NCI-H1930 (cell line): Measurements from ENCODE around the gene LRRC23.

Experiments
- DNase-seq, 2 experiments: peaks; one replicate each; lab custom pipeline; 2025; lab: John Stamatoyannopoulos, UW

Gene LRRC23

GRCh38 chr12:6943722-6944380 is 39.2 kb downstream of the LRRC23 start, which contains the start of the genes C12orf57 and RNU7-1:
Gene C12orf57, plus strand, starts transcription at chr12:6944022. Its CDS starts 100 bp downstream, at chr12:6944122.
Gene RNU7-1, plus strand, starts transcription at chr12:6943816.
- peak; percentile 88 to 97 for DNase-seq

DNA sequence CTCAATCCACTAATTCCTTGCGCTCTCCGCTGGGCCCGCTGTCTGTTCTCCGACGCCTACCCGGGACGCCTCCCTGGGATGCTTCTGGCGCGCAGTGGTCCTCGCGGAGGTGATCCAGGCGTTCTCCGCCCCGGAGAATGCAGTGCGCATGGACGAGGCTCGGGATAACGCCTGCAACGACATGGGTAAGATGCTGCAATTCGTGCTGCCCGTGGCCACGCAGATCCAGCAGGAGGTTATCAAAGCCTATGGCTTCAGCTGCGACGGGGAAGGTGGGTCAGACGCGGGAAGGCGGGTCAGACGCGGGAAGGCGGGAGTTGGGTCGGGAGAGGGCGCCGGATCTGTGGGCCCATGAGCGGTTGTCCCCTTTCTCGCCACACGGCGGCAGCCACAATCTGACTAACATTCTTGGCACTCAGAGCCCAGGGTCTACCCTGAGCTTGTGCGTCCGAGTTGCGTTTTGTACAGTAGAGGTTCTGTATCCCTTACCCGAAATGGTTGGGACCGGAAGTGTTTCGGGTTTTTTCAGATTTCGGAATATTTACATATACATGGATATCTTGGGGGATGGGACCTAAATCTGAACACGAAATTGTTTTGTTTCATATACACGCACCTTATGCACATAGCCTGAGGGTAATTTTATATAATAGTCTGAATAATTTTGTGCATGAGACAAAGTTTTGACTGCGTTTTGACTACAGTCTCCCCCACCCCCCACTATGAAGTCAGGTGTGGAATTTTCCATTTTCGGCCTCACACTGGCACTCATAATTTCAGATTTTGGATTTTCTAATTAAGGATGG is 40.0 kb downstream of the LRRC23 start:
- peak; percentile 94 for DNase-seq

DNA sequence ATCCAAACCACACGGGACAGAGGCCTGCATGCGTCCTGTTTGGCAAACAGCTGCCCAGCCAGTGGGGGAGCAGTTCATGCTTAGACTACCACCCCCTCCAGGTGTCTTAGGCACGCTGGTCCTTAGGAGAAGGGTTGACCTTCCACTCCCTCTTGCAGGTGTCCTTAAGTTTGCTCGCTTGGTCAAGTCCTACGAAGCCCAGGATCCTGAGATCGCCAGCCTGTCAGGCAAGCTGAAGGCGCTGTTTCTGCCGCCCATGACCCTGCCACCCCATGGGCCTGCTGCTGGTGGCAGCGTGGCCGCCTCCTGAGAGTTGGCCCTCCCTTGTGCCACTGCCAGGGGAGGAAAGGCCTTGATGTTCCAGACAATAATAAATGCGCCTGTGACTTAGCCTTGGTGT is 41.0 kb downstream of the LRRC23 start:
- DNase-seq, result no peak

DNA sequence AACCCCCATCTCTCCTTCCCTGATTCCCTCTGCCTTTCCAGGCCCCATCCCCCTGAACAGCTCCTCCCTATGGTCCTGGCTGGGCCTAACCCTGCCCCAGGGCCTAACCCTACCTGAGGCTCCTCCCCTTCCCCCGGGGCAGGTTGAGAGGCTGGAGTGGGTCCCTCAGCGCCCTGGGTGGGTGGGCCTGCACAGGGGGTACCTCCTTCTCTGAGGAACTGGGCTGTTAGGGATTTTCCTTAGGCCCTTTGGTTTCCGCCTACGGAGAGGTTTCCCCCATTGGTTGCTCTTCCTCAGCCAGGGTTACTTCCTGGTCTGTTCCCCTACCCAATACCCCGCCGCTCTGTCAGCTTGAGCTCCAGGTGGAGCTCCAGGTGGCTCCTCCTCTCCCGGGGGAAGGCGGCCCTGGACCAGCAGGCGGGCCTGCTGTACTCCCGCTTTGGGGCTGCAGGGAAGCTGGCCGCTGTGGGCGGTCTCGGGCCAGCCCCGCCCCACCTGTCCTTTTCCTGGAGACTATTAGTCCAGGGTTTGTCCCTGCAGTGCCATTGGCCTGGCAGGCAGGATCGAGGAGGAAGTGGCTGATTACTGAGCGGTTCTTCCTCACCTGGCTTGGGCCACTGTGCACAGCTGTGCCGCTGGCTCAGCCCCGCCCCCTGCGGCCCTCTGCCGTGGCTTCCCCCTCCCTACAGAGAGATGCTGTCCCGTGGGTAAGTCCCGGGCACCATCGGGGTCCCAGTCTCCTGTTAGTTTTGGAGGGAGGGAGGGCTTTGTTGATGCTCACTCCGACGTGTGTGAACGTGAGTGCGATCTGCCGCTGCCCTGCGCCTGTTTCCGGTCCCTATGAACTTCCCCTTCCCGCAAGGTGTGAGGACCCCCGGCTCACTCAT is 41.7 kb downstream of the LRRC23 start:
- DNase-seq, result peak in 1 of 2 experiments; percentile 39

DNA sequence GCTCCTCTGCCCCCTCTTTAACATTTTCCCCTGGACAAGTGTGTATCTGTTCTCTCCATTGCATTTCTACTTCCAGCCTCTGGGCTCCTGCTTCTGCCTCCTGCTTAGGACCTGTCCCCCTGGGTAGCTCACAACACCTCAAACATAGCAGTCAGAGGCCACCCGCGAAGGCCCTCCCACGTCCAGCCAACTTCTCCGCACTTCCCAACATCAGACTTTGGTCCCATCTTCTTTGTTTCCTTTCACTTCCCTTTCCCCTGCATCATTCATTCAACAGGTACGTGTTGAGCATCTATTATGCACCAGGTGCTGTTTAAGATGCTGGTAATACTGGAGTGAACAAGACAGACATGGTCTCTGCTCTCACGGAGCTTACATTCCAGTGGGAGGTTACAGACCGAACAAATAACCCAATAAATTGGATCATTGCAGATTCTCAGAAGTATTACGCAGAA is 42.3 kb downstream of the LRRC23 start:
- no peak for DNase-seq

DNA sequence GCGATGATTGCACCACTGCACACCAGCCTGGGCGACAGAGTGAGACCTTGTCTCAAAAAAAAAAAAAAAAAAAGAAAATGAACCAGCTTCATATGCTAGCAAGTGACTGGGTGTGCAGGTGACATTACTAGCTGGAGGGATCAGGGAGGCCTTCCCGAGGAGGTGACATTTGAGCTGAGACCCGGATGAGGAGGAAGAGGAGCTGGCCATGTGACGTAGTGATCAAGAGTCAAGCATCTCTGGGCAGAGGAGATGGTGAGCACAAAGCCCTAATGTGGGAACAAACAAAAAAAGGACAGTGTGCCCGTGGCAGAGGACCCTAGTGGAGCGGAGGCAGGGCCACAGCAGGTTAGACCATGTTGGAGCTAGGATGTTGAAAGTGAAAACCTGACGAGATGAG is 43.0 kb downstream of the LRRC23 start:
- no peak for DNase-seq

GRCh38 chr12:6948873-6949594 is 44.4 kb downstream of the LRRC23 start:
- no peak for DNase-seq

DNA sequence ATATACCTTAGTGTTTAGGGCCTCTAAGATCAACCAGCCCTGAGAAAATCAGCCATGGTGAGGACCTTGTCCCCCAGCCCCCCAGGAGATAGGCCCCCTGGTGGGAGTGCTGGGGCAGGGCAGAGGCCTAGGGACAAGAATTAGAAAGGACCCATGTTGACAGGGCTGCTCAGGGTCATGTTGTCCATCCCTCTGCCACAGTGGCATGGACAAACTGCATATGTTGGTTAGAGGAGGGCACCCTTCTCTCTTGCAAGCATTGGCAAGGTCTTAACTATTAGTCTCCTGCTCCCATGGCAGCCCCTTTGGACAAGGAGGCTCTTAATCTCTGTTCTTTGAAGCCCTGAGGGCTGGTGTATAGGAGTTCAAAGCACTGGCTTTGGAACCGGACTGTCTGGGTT is 45.8 kb downstream of the LRRC23 start:
- DNase-seq, result no peak

- DNase-seq, result no peak
Measured at GRCh38 chr12:6950811-6951540, 46.4 kb downstream of the LRRC23 start, which contains the start of gene PTPN6. Gene PTPN6, plus strand, starts transcription at chr12:6951356. Its CDS starts 157 bp downstream, at chr12:6951513.

- DNase-seq, result no peak
Measured at GRCh38 chr12:6951551-6952120, 47.0 kb downstream of the LRRC23 start.

DNA sequence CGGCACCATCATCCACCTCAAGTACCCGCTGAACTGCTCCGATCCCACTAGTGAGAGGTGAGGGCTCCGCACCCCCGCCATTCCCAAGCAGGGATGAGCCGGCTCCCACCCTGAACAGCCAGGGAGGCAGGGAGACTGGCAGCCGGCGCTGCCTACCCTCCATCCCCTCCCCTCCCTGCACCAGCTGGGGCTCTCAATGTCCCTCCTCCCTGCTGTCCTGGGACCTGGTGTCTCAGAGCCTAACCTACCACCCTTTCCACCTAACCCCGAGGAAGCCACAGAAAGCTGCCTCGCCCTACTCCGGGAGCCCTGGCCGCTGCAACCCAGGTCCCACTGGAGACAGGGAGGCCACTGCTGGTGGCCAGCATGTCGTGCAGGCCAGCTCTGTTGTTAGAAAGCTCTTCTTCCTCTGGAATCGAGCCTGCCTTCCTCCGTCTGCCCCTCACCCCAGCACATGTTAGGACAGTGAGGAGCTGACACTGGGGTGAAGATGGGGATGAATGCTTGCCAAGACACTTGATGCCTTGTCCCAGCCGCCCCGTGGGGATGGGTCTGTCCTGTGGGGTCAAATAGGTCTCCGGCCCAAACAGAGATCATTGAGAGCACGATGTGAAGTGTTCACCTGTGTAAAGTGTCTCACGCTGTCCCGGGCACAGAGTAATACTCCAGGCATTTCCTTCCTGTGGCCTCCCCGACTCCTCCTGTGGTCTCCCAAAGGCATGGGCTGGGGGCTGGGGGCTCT is 47.7 kb downstream of the LRRC23 start:
- DNase-seq, result no peak

- DNase-seq, result no peak
Measured at GRCh38 chr12:6952863-6953441, 48.3 kb downstream of the LRRC23 start.

DNA sequence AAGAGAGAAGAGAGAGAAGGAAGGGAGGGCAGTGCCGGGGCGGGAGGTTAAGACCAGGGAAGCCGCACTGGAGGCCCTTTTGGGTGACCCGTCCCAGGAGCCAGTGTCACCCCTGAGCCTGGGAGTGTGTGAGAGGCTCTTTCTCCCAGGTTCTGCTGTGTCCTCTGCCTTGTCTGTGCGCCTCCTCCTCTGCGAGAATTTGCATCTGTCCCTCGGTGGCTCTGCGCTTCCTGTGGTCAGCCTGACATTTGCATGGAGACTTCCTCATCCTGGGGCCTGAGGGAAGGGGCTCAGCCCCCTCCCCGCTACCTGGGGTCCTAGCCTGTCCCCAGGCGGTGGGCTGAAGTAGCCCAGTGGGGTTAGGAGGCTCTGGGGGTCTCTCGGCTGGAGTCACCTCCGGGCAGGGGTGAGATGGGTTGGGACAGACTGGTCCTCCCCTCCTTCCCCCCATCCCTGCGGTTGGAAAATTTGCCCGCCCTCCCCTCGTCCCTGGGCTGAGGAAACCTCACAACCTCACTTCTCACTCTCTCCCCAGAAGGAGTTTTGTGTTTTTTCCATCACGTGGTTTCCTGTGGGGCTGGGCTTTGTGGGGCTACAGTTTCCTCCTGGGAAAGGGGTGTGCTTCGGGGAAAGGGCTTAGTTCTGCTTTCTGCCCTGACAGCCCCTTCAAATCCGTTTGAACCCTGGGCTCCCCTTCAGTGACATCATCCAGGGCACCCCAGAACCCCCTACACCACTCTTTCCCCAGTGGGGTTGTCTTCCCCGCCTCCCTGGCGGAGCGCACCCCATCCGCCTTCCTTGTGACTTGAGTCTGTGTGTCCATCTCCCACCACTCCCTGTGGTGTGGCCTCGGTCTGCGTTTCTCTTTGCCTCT is 49.1 kb downstream of the LRRC23 start:
- DNase-seq, result no peak

DNA sequence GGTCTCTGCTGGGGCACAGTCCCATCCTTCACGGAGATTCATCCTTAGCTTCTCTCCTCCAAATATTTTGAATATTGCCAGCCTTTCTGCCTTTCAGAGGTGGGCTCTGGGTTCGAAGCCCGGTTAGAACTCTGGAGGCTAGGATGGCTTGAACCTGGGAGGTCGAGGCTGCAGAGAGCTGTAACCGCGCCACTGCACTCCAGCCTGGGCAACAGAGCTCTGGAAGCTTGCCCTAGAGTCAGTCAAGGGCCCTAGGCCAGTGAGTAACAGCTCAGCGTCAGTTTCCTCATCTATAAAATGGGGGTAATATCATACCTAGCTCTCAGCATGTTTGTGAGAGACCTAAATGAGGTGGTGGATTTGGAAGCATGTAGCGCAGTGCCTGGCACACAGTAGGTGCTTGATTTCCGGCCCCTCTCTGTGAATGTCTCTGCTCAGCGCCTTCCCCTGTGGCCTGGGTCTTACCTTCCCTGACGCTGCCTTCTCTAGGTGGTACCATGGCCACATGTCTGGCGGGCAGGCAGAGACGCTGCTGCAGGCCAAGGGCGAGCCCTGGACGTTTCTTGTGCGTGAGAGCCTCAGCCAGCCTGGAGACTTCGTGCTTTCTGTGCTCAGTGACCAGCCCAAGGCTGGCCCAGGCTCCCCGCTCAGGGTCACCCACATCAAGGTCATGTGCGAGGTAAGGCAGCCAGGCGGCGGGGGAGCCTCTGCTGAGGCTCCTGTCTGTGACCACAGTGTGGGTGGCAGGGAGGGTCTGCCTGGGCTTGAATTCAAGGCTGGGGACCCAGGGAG is 49.9 kb downstream of the LRRC23 start:
- no peak for DNase-seq

DNA sequence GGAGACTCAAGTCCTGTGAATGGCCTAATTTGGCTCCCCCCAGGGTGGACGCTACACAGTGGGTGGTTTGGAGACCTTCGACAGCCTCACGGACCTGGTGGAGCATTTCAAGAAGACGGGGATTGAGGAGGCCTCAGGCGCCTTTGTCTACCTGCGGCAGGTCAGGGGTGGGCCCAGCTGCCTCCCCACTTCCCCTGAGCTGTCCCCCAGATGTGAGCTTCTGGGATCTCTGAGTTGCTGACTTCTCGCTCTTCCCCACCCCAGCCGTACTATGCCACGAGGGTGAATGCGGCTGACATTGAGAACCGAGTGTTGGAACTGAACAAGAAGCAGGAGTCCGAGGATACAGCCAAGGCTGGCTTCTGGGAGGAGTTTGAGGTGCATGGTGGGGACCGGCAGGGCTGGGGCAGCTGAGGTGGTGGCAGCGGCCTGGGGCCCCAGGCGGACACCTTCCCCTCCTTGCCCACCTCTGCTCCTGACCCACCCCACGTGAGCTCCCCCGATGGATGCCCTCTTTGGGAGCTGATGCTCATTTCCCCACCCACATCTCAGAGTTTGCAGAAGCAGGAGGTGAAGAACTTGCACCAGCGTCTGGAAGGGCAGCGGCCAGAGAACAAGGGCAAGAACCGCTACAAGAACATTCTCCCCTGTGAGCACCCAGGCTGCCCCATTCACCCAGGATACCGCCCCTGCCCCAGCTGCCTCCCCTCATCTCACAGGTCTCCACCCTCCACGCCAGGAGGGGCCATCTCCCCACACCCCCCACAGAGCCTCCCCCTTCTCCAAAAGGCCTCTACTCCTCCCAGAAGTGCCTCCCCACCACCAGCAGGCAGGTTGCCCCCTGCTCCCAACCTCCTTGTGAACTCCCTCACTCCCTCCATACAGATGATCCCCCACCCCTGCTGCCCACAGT is 50.7 kb downstream of the LRRC23 start:
- DNase-seq, result no peak

- no peak for DNase-seq
Measured at GRCh38 chr12:6956021-6956727, 51.6 kb downstream of the LRRC23 start.
